IPS DF 6.9 (cell line): ENCODE results near the gene PDLIM7.

Source experiments
- DNase-seq: peaks from one replicate; pipeline ENCODE4 v3.0.0-alpha.2; 2013; ENCODE audit warnings: low read depth, low spot score
- H3K27ac ChIP-seq: one replicate; pipeline ENCODE4 v1.5.1; 2013; ENCODE audit warnings: low read length, control low read depth
- H3K27me3 ChIP-seq: 2 replicates; pipeline ENCODE4 v1.6.1; 2013; ENCODE audit warnings: mild to moderate bottlenecking, low read length; ENCODE audit not compliant: control insufficient read depth, insufficient read depth
- H3K36me3 ChIP-seq: 2 replicates; pipeline ENCODE4 v1.6.1; 2013; ENCODE audit warnings: low read length; ENCODE audit not compliant: control insufficient read depth, insufficient read depth
- H3K4me1 ChIP-seq: 2 replicates; pipeline ENCODE4 v1.6.1; 2013; ENCODE audit warnings: low read length; ENCODE audit not compliant: control insufficient read depth, insufficient read depth
- H3K4me3 ChIP-seq: 2 replicates; pipeline ENCODE4 v1.5.1; 2013; ENCODE audit warnings: mild to moderate bottlenecking, low read length
- H3K9me3 ChIP-seq: 2 replicates; pipeline ENCODE4 v1.6.1; 2013; ENCODE audit warnings: low read length, inconsistent platforms; ENCODE audit not compliant: control insufficient read depth, insufficient read depth
- WGBS: extraction: QIAGEN DNeasy Blood & Tissue Kit; methylation state at CpG from one replicate; pipeline ENCODE4 v1.1.7; 2013; ENCODE audit warnings: mixed read lengths, missing lambda C conversion rate; ENCODE audit not compliant: insufficient read length, insufficient coverage; 5-methylcytosine and 5-hydroxymethylcytosine counted together

PDLIM7 gene

GRCh38 chr5:177472460-177473442 lies 24.7 kb downstream of the PDLIM7 start:
- WGBS: no CpG with 5 or more reads among the region's 93 CpGs
- Histone ChIP-seq H3K4me3 (peak overlapping the region; percentile 90), H3K36me3 (peaks cover 27% of the 10 kb centered on the region), H3K27me3 (no peaks in the 10 kb centered on the region), H3K9me3 (no peaks in the 10 kb centered on the region), H3K4me1 (peaks cover 27% of the 10 kb centered on the region), H3K27ac (no peak overlapping the region)
- DNase-seq: no peak

- DNase-seq: no peak
- H3K27ac ChIP-seq: no peak overlapping the region
Observed at GRCh38 chr5:177471610-177472356, 25.6 kb downstream of the PDLIM7 start.

GRCh38 chr5:177470759-177471536 lies 26.5 kb downstream of the PDLIM7 start:
- Histone ChIP-seq H3K36me3 (peaks cover 44% of the 10 kb centered on the region), H3K4me3 (no peak overlapping the region), H3K9me3 (no peaks in the 10 kb centered on the region), H3K27ac (no peak overlapping the region), H3K27me3 (no peaks in the 10 kb centered on the region), H3K4me1 (peaks cover 27% of the 10 kb centered on the region)
- no peak for DNase-seq
- no CpG with 5 or more reads among the region's 10 CpGs for WGBS

More at GRCh38 chr5:177471610-177472356, 25.6 kb downstream of the PDLIM7 start:
- Histone ChIP-seq H3K4me3 (peak overlapping the region; percentile 90; the same call in 1 of the 2 replicates), H3K27me3 (no peaks in the 10 kb centered on the region), H3K4me1 (peaks cover 27% of the 10 kb centered on the region), H3K9me3 (no peaks in the 10 kb centered on the region), H3K36me3 (peaks cover 36% of the 10 kb centered on the region)
- WGBS: no CpG with 5 or more reads among the region's 14 CpGs

- DNase-seq: no peak
- WGBS: no CpG with 5 or more reads among the region's 8 CpGs
- Histone ChIP-seq H3K27me3 (no peaks in the 10 kb centered on the region), H3K9me3 (no peaks in the 10 kb centered on the region), H3K4me1 (peaks cover 22% of the 10 kb centered on the region), H3K36me3 (peaks cover 53% of the 10 kb centered on the region), H3K27ac (no peak overlapping the region), H3K4me3 (no peak overlapping the region)
Observed at GRCh38 chr5:177469750-177470525, 27.5 kb downstream of the PDLIM7 start.

GRCh38 chr5:177468685-177469628 lies 28.4 kb downstream of the PDLIM7 start:
- DNase-seq: no peak
- Histone ChIP-seq H3K4me3 (no peak overlapping the region), H3K36me3 (peaks cover 53% of the 10 kb centered on the region), H3K4me1 (peaks cover 17% of the 10 kb centered on the region), H3K9me3 (no peaks in the 10 kb centered on the region), H3K27me3 (no peaks in the 10 kb centered on the region), H3K27ac (no peak overlapping the region)
- no CpG with 5 or more reads among the region's 25 CpGs for WGBS

- no CpG with 5 or more reads among the region's 2 CpGs for WGBS
- Histone ChIP-seq H3K4me1 (peaks cover 17% of the 10 kb centered on the region), H3K36me3 (peaks cover 56% of the 10 kb centered on the region), H3K27me3 (no peaks in the 10 kb centered on the region), H3K9me3 (no peaks in the 10 kb centered on the region), H3K4me3 (no peak overlapping the region), H3K27ac (no peak overlapping the region)
- DNase-seq: no peak
Observed at GRCh38 chr5:177468329-177468684, 29.1 kb downstream of the PDLIM7 start.

- no CpG with 5 or more reads among the region's 31 CpGs for WGBS
- no peak overlapping the region for H3K27ac ChIP-seq
Observed at GRCh38 chr5:177467436-177467835, 30.0 kb downstream of the PDLIM7 start.

GRCh38 chr5:177466861-177467260 lies 30.5 kb downstream of the PDLIM7 start:
- no CpG with 5 or more reads among the region's 25 CpGs for WGBS
- H3K36me3 ChIP-seq: peaks cover 55% of the 10 kb centered on the region
- H3K4me3 ChIP-seq: no peak overlapping the region

More at GRCh38 chr5:177467436-177467835, 30.0 kb downstream of the PDLIM7 start:
- H3K4me3 ChIP-seq: no peak overlapping the region
- no peaks in the 10 kb centered on the region for H3K9me3 ChIP-seq
- DNase-seq: no peak
- H3K4me1 ChIP-seq: peaks cover 17% of the 10 kb centered on the region
- H3K27me3 ChIP-seq: no peaks in the 10 kb centered on the region
- H3K36me3 ChIP-seq: peaks cover 58% of the 10 kb centered on the region

GRCh38 chr5:177465044-177465443 lies 32.4 kb downstream of the PDLIM7 start:
- Histone ChIP-seq H3K4me3 (no peak overlapping the region), H3K27me3 (no peaks in the 10 kb centered on the region), H3K27ac (no peak overlapping the region), H3K9me3 (no peaks in the 10 kb centered on the region), H3K36me3 (peaks cover 50% of the 10 kb centered on the region), H3K4me1 (peaks cover 1% of the 10 kb centered on the region)
- WGBS: no CpG with 5 or more reads among the region's 11 CpGs
- DNase-seq: no peak

More at GRCh38 chr5:177466861-177467260, 30.5 kb downstream of the PDLIM7 start:
- no peaks in the 10 kb centered on the region for H3K27me3 ChIP-seq
- no peaks in the 10 kb centered on the region for H3K9me3 ChIP-seq
- H3K4me1 ChIP-seq: peaks cover 15% of the 10 kb centered on the region
- DNase-seq: no peak
- H3K27ac ChIP-seq: no peak overlapping the region
